Endothelial cell of umbilical vein (primary cell): Measurements from ENCODE around the gene HDAC9.

Source experiments
- CTCF ChIP-seq, 2 donors: IDR thresholded peaks; 1 replicate in 1 of 2; 2 replicates in 1 of 2; pipeline ENCODE4 v1.5.1; 2011; ENCODE audit warnings: low read length in 2 of 2, mild to moderate bottlenecking in 2 of 2, moderate library complexity in 2 of 2, control low read depth in 1 of 2, inconsistent platforms in 1 of 2, low read depth in 1 of 2; ENCODE audit not compliant: insufficient read depth in 1 of 2; ENCODE audit errors: extremely low read depth in 1 of 2
- EZH2 ChIP-seq: IDR thresholded peaks from 2 replicates; pipeline ENCODE4 v1.6.1; 2012; ENCODE audit warnings: borderline replicate concordance, low read depth, mild to moderate bottlenecking, moderate library complexity, low read length, inconsistent platforms; ENCODE audit not compliant: severe bottlenecking
- MAX ChIP-seq: IDR thresholded peaks from 2 replicates; pipeline ENCODE4 v1.6.1; 2011; ENCODE audit not compliant: insufficient read depth, insufficient read length
- POLR2AphosphoS5 ChIP-seq: IDR thresholded peaks from 2 replicates; pipeline ENCODE4 v1.6.1; 2012; ENCODE audit warnings: low read depth, mild to moderate bottlenecking, control low read depth, low read length, moderate library complexity; ENCODE audit not compliant: insufficient read depth

- TF ChIP-seq EZH2: no peak
- TF ChIP-seq MAX: no peak
- TF ChIP-seq POLR2AphosphoS5: no peak
- no peak for TF ChIP-seq CTCF (IDR thresholded peaks at IDR 0.05; ENCODE audit: extremely low read depth in 1 of 2, insufficient read depth in 1 of 2, low read depth in 1 of 2, low read length in 2 of 2)
Observed at GRCh38 chr7:18559756-18560155, 64.2 kb downstream of the HDAC9 start.
